RWPE1 (cell line): Measurements from ENCODE around the gene KCNJ6.

Source experiments
- CTCF ChIA-PET: fragments of 350-600 bp; sonication (Branson Sonifier 250); formaldehyde crosslinking; extraction: SDS; loops from one replicate; lab custom pipeline; 2021; lab: Yijun Ruan, JAX
- POLR2A ChIA-PET: fragments of 400-600 bp; formaldehyde crosslinking; extraction: SDS; loops from one replicate; lab custom pipeline; 2020; ENCODE audit warnings: antibody characterized with exemption; ENCODE audit not compliant: low non-redundant PET; lab: Yijun Ruan, JAX
- DNase-seq: peaks from one replicate; pipeline ENCODE4 v3.0.0; 2012; ENCODE audit warnings: low spot score
- H3K27ac ChIP-seq: fragments of 450-650 bp; 2 replicates; pipeline ENCODE4 v1.5.1; 2017
- TF ChIP-seq, protein P1 (sequence below): fragments of 450-650 bp; conservative IDR thresholded peaks from 2 replicates; pipeline ENCODE4 v1.5.1; 2017; ENCODE audit warnings: low read depth, mild to moderate bottlenecking

The KCNJ6 gene

DNA sequence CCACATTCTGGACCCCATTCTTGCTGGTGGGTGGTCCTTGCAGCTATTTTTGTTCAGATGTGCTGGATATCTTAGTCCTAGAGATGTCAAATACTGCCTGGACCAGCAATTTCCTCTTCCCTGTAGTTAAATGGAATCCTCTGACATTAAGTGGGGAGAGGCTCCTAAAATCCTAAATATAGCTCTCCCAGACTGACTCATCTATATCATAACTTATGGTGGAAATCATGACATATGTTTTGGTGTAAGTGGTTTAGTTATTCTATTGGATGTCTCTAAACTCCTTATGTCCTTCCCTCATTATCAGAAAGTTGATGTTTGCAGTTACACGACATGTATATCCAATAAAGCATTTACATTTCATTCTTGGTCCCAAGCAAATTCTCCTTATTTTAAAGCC is 73.1 kb downstream of the KCNJ6 start:
- no peak for DNase-seq
- ChIA-PET CTCF (interaction anchor here (0.7 kb wide), 2 partner anchors 11 to 341 kb away, joined by 3 to 4 read pairs; no protein-coding TSS in a partner anchor), POLR2A (no interaction called here)
- no peak overlapping the region for H3K27ac ChIP-seq
- TF ChIP-seq, protein P1, sequence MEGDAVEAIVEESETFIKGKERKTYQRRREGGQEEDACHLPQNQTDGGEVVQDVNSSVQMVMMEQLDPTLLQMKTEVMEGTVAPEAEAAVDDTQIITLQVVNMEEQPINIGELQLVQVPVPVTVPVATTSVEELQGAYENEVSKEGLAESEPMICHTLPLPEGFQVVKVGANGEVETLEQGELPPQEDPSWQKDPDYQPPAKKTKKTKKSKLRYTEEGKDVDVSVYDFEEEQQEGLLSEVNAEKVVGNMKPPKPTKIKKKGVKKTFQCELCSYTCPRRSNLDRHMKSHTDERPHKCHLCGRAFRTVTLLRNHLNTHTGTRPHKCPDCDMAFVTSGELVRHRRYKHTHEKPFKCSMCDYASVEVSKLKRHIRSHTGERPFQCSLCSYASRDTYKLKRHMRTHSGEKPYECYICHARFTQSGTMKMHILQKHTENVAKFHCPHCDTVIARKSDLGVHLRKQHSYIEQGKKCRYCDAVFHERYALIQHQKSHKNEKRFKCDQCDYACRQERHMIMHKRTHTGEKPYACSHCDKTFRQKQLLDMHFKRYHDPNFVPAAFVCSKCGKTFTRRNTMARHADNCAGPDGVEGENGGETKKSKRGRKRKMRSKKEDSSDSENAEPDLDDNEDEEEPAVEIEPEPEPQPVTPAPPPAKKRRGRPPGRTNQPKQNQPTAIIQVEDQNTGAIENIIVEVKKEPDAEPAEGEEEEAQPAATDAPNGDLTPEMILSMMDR: no peak

GRCh38 chr21:37842163-37842919 is 73.9 kb downstream of the KCNJ6 start:
- TF ChIP-seq, protein P1: no peak
- no peak for DNase-seq
- CTCF ChIA-PET: interaction anchor here (0.6 to 0.7 kb wide), 2 partner anchors 10 to 322 kb away, joined by 4 to 5 read pairs; no protein-coding TSS in a partner anchor
- POLR2A ChIA-PET: no interaction called here
- H3K27ac ChIP-seq: no peak overlapping the region

- H3K27ac ChIP-seq: no peak overlapping the region
- no peak for DNase-seq
- ChIA-PET CTCF (no interaction called here), POLR2A (no interaction called here)
- TF ChIP-seq, protein P1: no peak
Measured at GRCh38 chr21:37837381-37837780, 78.9 kb downstream of the KCNJ6 start.

- TF ChIP-seq, protein P1: no peak
- H3K27ac ChIP-seq: no peak overlapping the region
- DNase-seq: no peak
- POLR2A ChIA-PET: no interaction called here
- CTCF ChIA-PET: no interaction called here
Measured at GRCh38 chr21:37835481-37835880, 80.8 kb downstream of the KCNJ6 start.

GRCh38 chr21:37833301-37833700 is 83.0 kb downstream of the KCNJ6 start:
- ChIA-PET CTCF (interaction anchor here (0.7 kb wide), 1 partner anchor 12 kb away, joined by 3 read pairs; no protein-coding TSS in a partner anchor), POLR2A (no interaction called here)
- no peak overlapping the region for H3K27ac ChIP-seq
- DNase-seq: no peak
- TF ChIP-seq, protein P1: no peak

DNA sequence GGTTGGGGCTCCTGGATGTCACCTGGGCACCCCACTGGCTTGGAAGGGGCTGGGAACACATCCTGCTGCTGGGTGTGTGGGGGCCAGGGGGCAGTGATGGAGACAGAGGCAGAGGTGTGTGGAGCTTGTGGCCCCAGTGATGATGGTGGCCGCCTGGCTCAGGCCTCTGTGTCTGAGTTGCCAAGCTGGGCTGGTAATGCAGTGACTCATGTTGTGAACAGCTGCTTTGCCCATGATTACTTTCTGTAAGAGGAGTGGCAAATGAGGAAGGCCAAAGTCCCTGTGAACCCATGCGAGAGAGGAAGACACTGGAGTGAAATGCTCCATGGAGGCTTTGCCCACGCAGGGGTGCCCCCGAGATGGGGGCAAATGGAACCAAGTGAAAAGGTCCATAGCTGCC is 86.8 kb downstream of the KCNJ6 start:
- ChIA-PET CTCF (no interaction called here), POLR2A (no interaction called here)
- TF ChIP-seq, protein P1: no peak
- no peak overlapping the region for H3K27ac ChIP-seq
- DNase-seq: peak; percentile 51
